Endothelial cell of umbilical vein (primary cell): ENCODE results near the gene OPRM1. TPM values are rescaled to one million over a fixed set of nuclear protein-coding genes. Genes with fewer than 3 reads are reported as not detected.

ENCODE experiments used
- BruUV-seq: library from RNA; stranded (reverse); fragments of 400-500 nt; replicated peaks from 2 replicates; lab custom pipeline; 2021; lab: Mats Ljungman, UMichigan
- CTCF ChIA-PET: fragments of 300-600, 350-600 bp; sonication (Branson Sonifier 250); formaldehyde crosslinking; loops from one replicate; lab custom pipeline; 2021; ENCODE audit warnings: antibody characterized with exemption, inconsistent platforms; lab: Charles Lee
- POLR2A ChIA-PET: fragments of 300-600, 350-600 bp; sonication (Branson Sonifier 250); formaldehyde crosslinking; loops from one replicate; lab custom pipeline; 2021; ENCODE audit warnings: antibody characterized with exemption, inconsistent platforms; lab: Charles Lee
- DNase-seq: peaks from one replicate; pipeline ENCODE4 v3.0.0-alpha.2; 2011; ENCODE audit warnings: low read depth, low spot score
- FAIRE-seq: peaks from 2 replicates; lab custom pipeline; 2011; peaks lifted over from hg19 to GRCh38; lab: Jason Lieb, UNC
- H2AFZ ChIP-seq: 2 replicates; pipeline ENCODE4 v1.6.0; 2012; ENCODE audit warnings: low read depth, low read length, control low read depth, inconsistent platforms
- H3K27ac ChIP-seq: 2 replicates; pipeline ENCODE4 v1.5.1; 2011; ENCODE audit warnings: low read depth, mild to moderate bottlenecking, control low read depth, low read length, moderate library complexity; ENCODE audit not compliant: insufficient read depth
- H3K27me3 ChIP-seq, 2 experiments: 2 replicates each; pipeline versions ENCODE4 v1.6.0 to v1.6.1; 2011; ENCODE audit warnings: low read length in 2 of 2, mixed read lengths in 1 of 2; ENCODE audit not compliant: control insufficient read depth in 2 of 2, insufficient read depth in 2 of 2
- H3K36me3 ChIP-seq, 2 experiments: 2 replicates in 1 of 2; 3 replicates in 1 of 2; pipeline ENCODE4 v1.5.1; 2011; ENCODE audit warnings: low read length in 2 of 2, mild to moderate bottlenecking in 1 of 2, moderate library complexity in 1 of 2; ENCODE audit not compliant: control insufficient read depth in 2 of 2, insufficient read depth in 2 of 2; ENCODE audit errors: extremely low read depth in 1 of 2
- H3K4me1 ChIP-seq: 3 replicates; pipeline ENCODE4 v1.5.1; 2011; ENCODE audit warnings: mild to moderate bottlenecking, low read length; ENCODE audit not compliant: control insufficient read depth, insufficient read depth; ENCODE audit errors: extremely low read depth
- H3K4me2 ChIP-seq: 2 replicates; pipeline ENCODE4 v1.6.1; 2011; ENCODE audit warnings: low read length, control low read depth, mixed read lengths; ENCODE audit not compliant: insufficient read depth
- H3K4me3 ChIP-seq, 3 experiments: fragments of 200-600 bp in 1 of 3; sonication (generic), shearing (Covaris generic) in 1 of 3; replicated peaks in 1 of 3; 2 replicates each; pipeline ENCODE4 v1.5.1; 2011 to 2016; ENCODE audit warnings: control low read depth in 3 of 3, low read length in 3 of 3, mild to moderate bottlenecking in 2 of 3, inconsistent platforms in 1 of 3, low read depth in 1 of 3, moderate library complexity in 1 of 3; ENCODE audit not compliant: insufficient read depth in 1 of 3
- H3K79me2 ChIP-seq: 2 replicates; pipeline ENCODE4 v1.6.0; 2012; ENCODE audit warnings: low read length, inconsistent platforms; ENCODE audit not compliant: control insufficient read depth, insufficient read depth
- H3K9ac ChIP-seq: replicated peaks from 2 replicates; pipeline ENCODE3; 2011; ENCODE audit warnings: low read length, control low read depth; ENCODE audit not compliant: insufficient read depth; ENCODE audit errors: extremely low read depth
- H3K9me1 ChIP-seq: replicated peaks from 3 replicates; pipeline ENCODE4 v1.6.0; 2011; ENCODE audit warnings: mild to moderate bottlenecking, low read length; ENCODE audit not compliant: control insufficient read depth, insufficient read depth; ENCODE audit errors: extremely low read depth
- H3K9me3 ChIP-seq: replicated peaks from 2 replicates; pipeline ENCODE4 v1.5.1; 2012; ENCODE audit warnings: low read length, inconsistent platforms; ENCODE audit not compliant: control insufficient read depth, insufficient read depth
- H4K20me1 ChIP-seq: replicated peaks from 2 replicates; pipeline ENCODE3; 2011; ENCODE audit warnings: mild to moderate bottlenecking, low read length; ENCODE audit not compliant: control insufficient read depth, insufficient read depth; ENCODE audit errors: extremely low read depth
- CTCF ChIP-seq, 2 donors: IDR thresholded peaks; 1 replicate in 1 of 2; 2 replicates in 1 of 2; pipeline ENCODE4 v1.5.1; 2011; ENCODE audit warnings: low read length in 2 of 2, mild to moderate bottlenecking in 2 of 2, moderate library complexity in 2 of 2, control low read depth in 1 of 2, inconsistent platforms in 1 of 2, low read depth in 1 of 2; ENCODE audit not compliant: insufficient read depth in 1 of 2; ENCODE audit errors: extremely low read depth in 1 of 2
- EZH2 ChIP-seq: IDR thresholded peaks from 2 replicates; pipeline ENCODE4 v1.6.1; 2012; ENCODE audit warnings: borderline replicate concordance, low read depth, mild to moderate bottlenecking, moderate library complexity, low read length, inconsistent platforms; ENCODE audit not compliant: severe bottlenecking
- FOS ChIP-seq: IDR thresholded peaks from 2 replicates; pipeline ENCODE4 v1.6.1; 2011; ENCODE audit warnings: mild to moderate bottlenecking, low read length, moderate library complexity, borderline replicate concordance; ENCODE audit not compliant: insufficient read depth
- GATA2 ChIP-seq: IDR thresholded peaks from 2 replicates; pipeline ENCODE4 v1.7.0; 2011; ENCODE audit warnings: low read depth, mild to moderate bottlenecking, moderate library complexity, mixed read lengths, low read length; ENCODE audit not compliant: insufficient read length, insufficient read depth
- JUN ChIP-seq: IDR thresholded peaks from 2 replicates; pipeline ENCODE4 v1.6.1; 2011; ENCODE audit warnings: borderline replicate concordance, low read depth; ENCODE audit not compliant: insufficient read length, insufficient read depth
- MAX ChIP-seq: IDR thresholded peaks from 2 replicates; pipeline ENCODE4 v1.6.1; 2011; ENCODE audit not compliant: insufficient read depth, insufficient read length
- MYC ChIP-seq: IDR thresholded peaks from one replicate; pipeline ENCODE4 v1.6.1; 2011; ENCODE audit warnings: mild to moderate bottlenecking, low read depth, low read length
- POLR2A ChIP-seq: IDR thresholded peaks from 2 replicates; pipeline ENCODE4 v1.6.1; 2012; ENCODE audit warnings: low read depth, mild to moderate bottlenecking, control low read depth, low read length
- POLR2AphosphoS5 ChIP-seq: IDR thresholded peaks from 2 replicates; pipeline ENCODE4 v1.6.1; 2012; ENCODE audit warnings: low read depth, mild to moderate bottlenecking, control low read depth, low read length, moderate library complexity; ENCODE audit not compliant: insufficient read depth
- dilution Hi-C: fragments of 300-500 bp; cut with MboI; formaldehyde crosslinking; loops from one replicate; pipeline ENCODE4 v1.15.0; 2019; ENCODE audit warnings: low sequenced_read_pairs; ENCODE audit not compliant: extremely low pct_ligation_motif_present
- intact Hi-C: fragments of 100-400 bp; cut with micrococcal nuclease; formaldehyde crosslinking; loops from one replicate; pipeline ENCODE4 v1.10.0; 2022
- polyA plus RNA-seq, 4 experiments: library from polyadenylated mRNA; depleted of rRNA in 3 of 4; stranded (reverse) in 3 of 4; unstranded in 1 of 4; fragments of >200 nt; gene quantifications; 2 replicates each; pipeline versions ENCODE4 v1.2.1 to v1.2.3, GENCODE V29; 2011 to 2012; ENCODE audit warnings: missing spikeins in 1 of 4
- total RNA-seq: library from RNA; stranded (reverse); gene quantifications from 2 replicates; pipeline ENCODE4 v1.2.3, GENCODE V29; 2021

OPRM1 gene
- total and polyA plus RNA-seq, 2 donors (not counting 3 experiments of a cell fraction or from before 2014, with no cell fraction given), result not detected

DNA sequence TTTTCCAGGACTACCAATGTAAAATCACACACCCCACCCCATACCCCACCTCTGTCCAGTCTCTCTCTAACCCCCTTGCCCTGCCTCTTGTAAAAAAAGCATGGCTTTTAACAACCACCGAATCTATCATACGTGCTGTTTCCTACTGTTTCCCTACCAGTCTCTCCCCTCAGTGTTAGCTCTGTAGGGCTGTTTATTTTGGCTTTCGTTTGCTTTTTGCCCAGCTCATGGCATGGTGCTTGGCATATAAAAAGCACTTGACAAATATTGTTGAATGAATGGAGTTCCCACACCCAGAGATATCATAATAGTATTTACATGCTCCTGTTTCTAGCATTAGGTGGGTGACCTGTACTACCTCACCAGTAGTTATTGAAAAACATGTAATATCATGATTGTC, 148.2 kb downstream of the OPRM1 start:
- H3K4me1 ChIP-seq, result no peaks in the 10 kb centered on the region
- H3K27me3 ChIP-seq, result no peaks in the 10 kb centered on the region
- no peaks in the 10 kb centered on the region for H3K9me1 ChIP-seq
- POLR2A ChIA-PET, result no interaction called here
- no TSS peak for BruUV-seq
- no peak overlapping the region for H3K9ac ChIP-seq
- CTCF ChIA-PET, result no interaction called here
- H4K20me1 ChIP-seq, result no peaks in the 10 kb centered on the region
- H3K4me3 ChIP-seq, result no peak overlapping the region
- DNase-seq (no peak), FAIRE-seq (no peak)
- intact Hi-C loops (no loop called here), dilution Hi-C loops (no loop called here)
- H3K4me2 ChIP-seq, result no peak overlapping the region
- H3K79me2 ChIP-seq, result no peaks in the 10 kb centered on the region
- no peak overlapping the region for H2AFZ ChIP-seq
- H3K9me3 ChIP-seq, result no peaks in the 10 kb centered on the region
- no peak overlapping the region for H3K27ac ChIP-seq
- no peaks in the 10 kb centered on the region for H3K36me3 ChIP-seq
- TF ChIP-seq MAX (no peak), POLR2AphosphoS5 (no peak), POLR2A (no peak), EZH2 (no peak), GATA2 (no peak), CTCF (IDR thresholded peaks at IDR 0.05; ENCODE audit: extremely low read depth in 1 of 2, insufficient read depth in 1 of 2, low read depth in 1 of 2, low read length in 2 of 2) (no peak), MYC (no peak), FOS (no peak), JUN (no peak)
